CD4-positive, alpha-beta T cell (primary cell): ENCODE measurements around the gene B3GNT9. TPM values are rescaled to one million over a fixed set of nuclear protein-coding genes. Genes with fewer than 3 reads are reported as not detected.
A peak's percentile ranks its signal among the peaks of the same experiment; 100 is the strongest.

Source experiments
- ATAC-seq: fragments of 200-7000 bp; cut with Tn5 transposase; one replicate; pipeline ENCODE4 v1.10.0; 2022; ENCODE audit warnings: mild to moderate bottlenecking; ENCODE audit not compliant: poor library complexity
- CTCF ChIA-PET: fragments of 350-600 bp; sonication (Branson Sonifier 250); formaldehyde crosslinking; loops from one replicate; lab custom pipeline; 2021; ENCODE audit warnings: antibody characterized with exemption, inconsistent platforms; lab: Charles Lee
- POLR2A ChIA-PET: fragments of 350-600 bp; sonication (Branson Sonifier 250); formaldehyde crosslinking; loops from one replicate; lab custom pipeline; 2021; ENCODE audit warnings: antibody characterized with exemption, inconsistent platforms; lab: Charles Lee
- DNase-seq, 14 experiments: peaks; one replicate each; pipeline ENCODE4 v3.0.0-alpha.2; 2013 to 2020; ENCODE audit warnings: mixed read lengths in 2 of 14
- H3K27ac ChIP-seq, 2 donors: one replicate each; pipeline versions ENCODE4 v1.5.1 to v1.7.0; 2013; ENCODE audit warnings: low read length in 2 of 2, low read depth in 1 of 2, mild to moderate bottlenecking in 1 of 2
- H3K27me3 ChIP-seq, 2 experiments: 1 replicate in 1 of 2; 2 replicates in 1 of 2; pipeline versions ENCODE4 v1.6.1 to v1.7.0; 2013; ENCODE audit warnings: low read length in 2 of 2, control low read depth in 1 of 2, mild to moderate bottlenecking in 1 of 2, moderate library complexity in 1 of 2; ENCODE audit not compliant: insufficient read depth in 2 of 2, control insufficient read depth in 1 of 2
- H3K36me3 ChIP-seq: one replicate; pipeline ENCODE4 v1.6.1; 2013; ENCODE audit warnings: low read length, control low read depth; ENCODE audit not compliant: insufficient read depth
- H3K4me1 ChIP-seq: one replicate; pipeline ENCODE4 v1.6.1; 2013; ENCODE audit warnings: low read length, control low read depth; ENCODE audit not compliant: insufficient read depth
- H3K4me3 ChIP-seq: one replicate; pipeline ENCODE4 v1.5.1; 2013; ENCODE audit warnings: mild to moderate bottlenecking, low read length, moderate library complexity
- H3K9me3 ChIP-seq, 2 experiments: 1 replicate in 1 of 2; 2 replicates in 1 of 2; pipeline versions ENCODE4 v1.6.1 to v1.7.0; 2013; ENCODE audit warnings: low read length in 2 of 2, mild to moderate bottlenecking in 2 of 2, control low read depth in 1 of 2, moderate library complexity in 1 of 2; ENCODE audit not compliant: control insufficient read depth in 1 of 2, insufficient read depth in 1 of 2
- H3K27ac Mint-ChIP-seq: one replicate; pipeline ENCODE4 v1.8.0; 2020; ENCODE audit warnings: mixed read lengths
- H3K27me3 Mint-ChIP-seq: one replicate; pipeline ENCODE4 v1.8.0; 2021; ENCODE audit warnings: mixed read lengths
- H3K36me3 Mint-ChIP-seq: one replicate; pipeline ENCODE4 v1.8.0; 2021; ENCODE audit warnings: low read depth, mixed read lengths
- H3K4me1 Mint-ChIP-seq: one replicate; pipeline ENCODE4 v1.8.0; 2021; ENCODE audit warnings: low read depth, mixed read lengths
- H3K4me3 Mint-ChIP-seq: one replicate; pipeline ENCODE4 v1.8.0; 2020; ENCODE audit warnings: mild to moderate bottlenecking, mixed read lengths
- H3K9me3 Mint-ChIP-seq: one replicate; pipeline ENCODE4 v1.8.0; 2020; ENCODE audit warnings: mixed read lengths
- intact Hi-C, 2 experiments: fragments of 100-400 bp; cut with DNase I in 1 of 2; cut with micrococcal nuclease in 1 of 2; formaldehyde crosslinking; loops; one replicate each; pipeline versions ENCODE4 v1.15.1 to v1.9.0; 2023 to 2025; cut with DNase I, micrococcal nuclease
- total RNA-seq, 174 experiments: library from RNA in 2 of 174; stranded (reverse) in 2 of 174; gene quantifications; one replicate each; pipeline ENCODE4 v1.2.3 and lab custom pipeline; 2021 to 2026
- TF ChIP-seq, protein P1 (sequence below): fragments of 200-600 bp; IDR thresholded peaks from one replicate; pipeline ENCODE4 v1.8.0; 2022; ENCODE audit warnings: antibody characterized with exemption, mild to moderate bottlenecking

The B3GNT9 gene
- total RNA-seq, 2 experiments from 2014 or later: 2.0 to 2.5 TPM

DNA sequence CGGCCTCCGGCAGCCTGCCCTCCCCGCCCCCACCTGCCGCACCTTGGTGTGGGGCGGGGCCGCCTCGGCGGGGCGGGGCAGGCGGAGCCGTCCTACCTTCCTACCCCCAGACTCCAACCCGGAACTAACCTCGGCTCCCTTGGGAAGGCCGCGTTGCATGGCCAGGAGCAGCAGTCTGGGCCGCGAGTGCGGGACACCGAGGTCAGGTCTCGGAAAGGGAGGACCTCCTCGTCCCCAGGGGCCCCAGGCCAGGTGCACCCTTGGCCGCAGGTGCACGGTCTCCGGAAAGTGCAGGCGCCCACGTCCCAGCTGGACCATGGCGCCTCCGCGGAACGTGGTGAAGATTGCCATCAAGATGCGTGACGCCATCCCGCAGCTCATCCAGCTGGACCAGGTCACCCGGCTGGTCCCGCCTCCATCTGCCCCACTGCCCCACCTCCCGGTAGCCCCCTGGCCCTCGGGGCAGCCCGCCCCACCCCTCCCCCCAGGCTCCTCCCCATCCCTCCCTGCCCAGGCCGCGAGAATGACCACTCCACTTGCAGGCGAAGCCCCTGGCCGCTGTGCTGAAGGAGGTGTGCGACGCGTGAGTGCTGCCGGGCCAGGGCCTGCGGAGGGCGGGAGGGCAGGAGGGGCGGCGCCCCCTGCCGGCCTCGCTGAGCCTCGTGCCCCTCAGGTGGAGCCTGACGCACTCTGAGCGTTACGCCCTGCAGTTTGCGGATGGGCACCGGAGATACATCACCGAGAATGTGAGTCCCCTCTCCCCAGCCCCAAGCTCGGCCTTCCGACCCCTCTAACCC lies 48.4 kb upstream of the B3GNT9 start, which contains the start of gene ELMO3:
Gene ELMO3 (plus strand): TSS at position 121 of the 797 bp plus-strand sequence. CDS start 196 bp downstream, at position 317.
- no peaks in the 10 kb centered on the region for H3K27me3 Mint-ChIP-seq
- TF ChIP-seq, protein P1, sequence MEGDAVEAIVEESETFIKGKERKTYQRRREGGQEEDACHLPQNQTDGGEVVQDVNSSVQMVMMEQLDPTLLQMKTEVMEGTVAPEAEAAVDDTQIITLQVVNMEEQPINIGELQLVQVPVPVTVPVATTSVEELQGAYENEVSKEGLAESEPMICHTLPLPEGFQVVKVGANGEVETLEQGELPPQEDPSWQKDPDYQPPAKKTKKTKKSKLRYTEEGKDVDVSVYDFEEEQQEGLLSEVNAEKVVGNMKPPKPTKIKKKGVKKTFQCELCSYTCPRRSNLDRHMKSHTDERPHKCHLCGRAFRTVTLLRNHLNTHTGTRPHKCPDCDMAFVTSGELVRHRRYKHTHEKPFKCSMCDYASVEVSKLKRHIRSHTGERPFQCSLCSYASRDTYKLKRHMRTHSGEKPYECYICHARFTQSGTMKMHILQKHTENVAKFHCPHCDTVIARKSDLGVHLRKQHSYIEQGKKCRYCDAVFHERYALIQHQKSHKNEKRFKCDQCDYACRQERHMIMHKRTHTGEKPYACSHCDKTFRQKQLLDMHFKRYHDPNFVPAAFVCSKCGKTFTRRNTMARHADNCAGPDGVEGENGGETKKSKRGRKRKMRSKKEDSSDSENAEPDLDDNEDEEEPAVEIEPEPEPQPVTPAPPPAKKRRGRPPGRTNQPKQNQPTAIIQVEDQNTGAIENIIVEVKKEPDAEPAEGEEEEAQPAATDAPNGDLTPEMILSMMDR: no peak
- Histone ChIP-seq H3K27me3 (no peaks in the 10 kb centered on the region), H3K27ac (no peak within 1 kb of the TSS), H3K4me1 (peaks cover 23% of the 10 kb centered on the region), H3K9me3 (no peaks in the 10 kb centered on the region), H3K4me3 (no peak within 1 kb of the TSS), H3K36me3 (peaks cover 77% of the 10 kb centered on the region)
- peak within 1 kb of the TSS; percentile 20 for H3K4me3 Mint-ChIP-seq
- DNase-seq: peak in 1 of 14 experiments; percentile 39
- peaks cover 22% of the 10 kb centered on the region for H3K4me1 Mint-ChIP-seq
- POLR2A ChIA-PET: no interaction called here
- intact Hi-C loops: no loop called here
- H3K9me3 Mint-ChIP-seq: no peaks in the 10 kb centered on the region
- CTCF ChIA-PET: interaction anchor here (1.5 kb wide), 1 partner anchor 28 kb away, joined by 6 read pairs; the partner anchor contains the start of gene TMEM208
- H3K36me3 Mint-ChIP-seq: peaks cover 72% of the 10 kb centered on the region
- H3K27ac Mint-ChIP-seq: peak within 1 kb of the TSS; percentile 30
- ATAC-seq: no peak

DNA sequence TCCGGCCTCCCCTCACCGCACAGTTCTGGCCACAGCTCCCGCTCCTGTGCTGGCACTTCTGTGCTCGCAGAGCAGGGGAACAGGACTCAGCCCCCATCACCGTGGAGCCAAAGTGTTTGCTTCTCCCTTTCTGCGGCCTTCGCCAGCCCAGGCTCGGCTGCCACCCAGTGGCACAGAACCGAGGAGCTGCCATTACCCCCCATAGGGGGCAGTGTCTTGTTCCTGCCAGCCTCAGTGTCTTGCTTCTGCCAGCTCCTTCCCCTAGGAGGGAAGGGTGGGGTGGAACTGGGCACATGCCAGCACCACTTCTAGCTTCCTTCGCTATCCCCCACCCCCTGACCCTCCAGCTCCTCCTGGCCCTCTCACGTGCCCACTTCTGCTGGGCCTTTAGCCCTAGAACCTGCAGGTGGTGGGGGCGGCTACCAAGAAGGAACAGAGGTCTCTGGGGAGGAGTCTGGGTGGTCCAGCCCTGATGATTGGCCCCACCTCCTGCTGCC lies 47.5 kb upstream of the B3GNT9 start:
- Mint-ChIP-seq H3K4me1 (peaks cover 31% of the 10 kb centered on the region), H3K36me3 (peaks cover 77% of the 10 kb centered on the region), H3K4me3 (peak overlapping the region; percentile 20), H3K27ac (peak overlapping the region; percentile 30), H3K27me3 (no peaks in the 10 kb centered on the region), H3K9me3 (no peaks in the 10 kb centered on the region)
- Histone ChIP-seq H3K9me3 (no peaks in the 10 kb centered on the region), H3K4me3 (no peak overlapping the region), H3K27ac (no peak overlapping the region), H3K27me3 (no peaks in the 10 kb centered on the region), H3K4me1 (peaks cover 32% of the 10 kb centered on the region), H3K36me3 (peaks cover 80% of the 10 kb centered on the region)
- TF ChIP-seq, protein P1: no peak
- ATAC-seq: peak; percentile 58
- ChIA-PET POLR2A (interaction anchor here (0.9 kb wide), 1 partner anchor 29 kb away, joined by 4 read pairs; the partner anchor contains the start of gene TMEM208), CTCF (interaction anchor here (0.5 to 1.5 kb wide), 4 partner anchors 19 to 280 kb away, joined by 3 to 6 read pairs (median 3); partner anchors contain the start of gene TMEM208)
- intact Hi-C loops: no loop called here
- peak in 3 of 14 experiments; percentile 19 to 59 (median 43) for DNase-seq

DNA sequence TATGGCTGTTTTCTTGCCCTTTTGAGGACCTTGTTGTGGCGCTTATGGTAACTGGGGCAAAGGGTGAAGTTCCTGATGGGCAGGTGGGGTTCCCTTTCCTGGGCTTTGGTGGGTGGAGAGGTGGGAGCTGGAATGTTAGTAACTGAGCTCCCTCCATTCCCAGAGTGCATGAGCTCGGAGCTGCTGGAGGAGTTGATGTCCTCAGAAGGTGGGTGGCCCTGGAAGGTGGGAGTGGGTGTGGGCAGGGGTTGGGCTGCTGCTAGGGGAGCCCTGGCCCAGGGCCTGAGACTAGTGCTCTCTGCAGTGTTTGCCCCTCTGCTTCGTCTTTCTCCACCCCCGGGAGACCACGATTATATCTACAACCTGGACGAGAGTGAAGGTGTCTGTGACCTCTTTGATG lies 46.9 kb upstream of the B3GNT9 start:
- Histone ChIP-seq H3K9me3 (no peaks in the 10 kb centered on the region), H3K4me1 (peaks cover 38% of the 10 kb centered on the region), H3K36me3 (peaks cover 81% of the 10 kb centered on the region), H3K4me3 (no peak overlapping the region), H3K27me3 (no peaks in the 10 kb centered on the region), H3K27ac (no peak overlapping the region)
- no peaks in the 10 kb centered on the region for H3K27me3 Mint-ChIP-seq
- no peak overlapping the region for H3K4me3 Mint-ChIP-seq
- H3K27ac Mint-ChIP-seq: no peak overlapping the region
- DNase-seq (no peak), ATAC-seq (no peak)
- TF ChIP-seq, protein P1: no peak
- ChIA-PET POLR2A (interaction anchor here (0.6 to 0.9 kb wide), 2 partner anchors 29 to 245 kb away, joined by 4 to 5 read pairs; partner anchors contain the start of gene TMEM208), CTCF (interaction anchor here (0.5 to 1.5 kb wide), 4 partner anchors 20 to 281 kb away, joined by 3 to 6 read pairs (median 3); partner anchors contain the start of gene TMEM208)
- H3K4me1 Mint-ChIP-seq: peaks cover 37% of the 10 kb centered on the region
- intact Hi-C loops: no loop called here
- no peaks in the 10 kb centered on the region for H3K9me3 Mint-ChIP-seq
- H3K36me3 Mint-ChIP-seq: peaks cover 77% of the 10 kb centered on the region
